ENCODE results near the gene MRPL55. TPM values are rescaled to one million over a fixed set of nuclear protein-coding genes. Genes with fewer than 3 reads are reported as not detected.
A peak's percentile ranks its signal among the peaks of the same experiment; 100 is the strongest.

Gene MRPL55
- total RNA-seq, 1 experiment from 2014 or later = 343 TPM

- no peaks in the 10 kb centered on the region for H3F3A ChIP-seq (ENCODE audit: low read length, unreplicated experiment)
- TF ChIP-seq, protein P1, sequence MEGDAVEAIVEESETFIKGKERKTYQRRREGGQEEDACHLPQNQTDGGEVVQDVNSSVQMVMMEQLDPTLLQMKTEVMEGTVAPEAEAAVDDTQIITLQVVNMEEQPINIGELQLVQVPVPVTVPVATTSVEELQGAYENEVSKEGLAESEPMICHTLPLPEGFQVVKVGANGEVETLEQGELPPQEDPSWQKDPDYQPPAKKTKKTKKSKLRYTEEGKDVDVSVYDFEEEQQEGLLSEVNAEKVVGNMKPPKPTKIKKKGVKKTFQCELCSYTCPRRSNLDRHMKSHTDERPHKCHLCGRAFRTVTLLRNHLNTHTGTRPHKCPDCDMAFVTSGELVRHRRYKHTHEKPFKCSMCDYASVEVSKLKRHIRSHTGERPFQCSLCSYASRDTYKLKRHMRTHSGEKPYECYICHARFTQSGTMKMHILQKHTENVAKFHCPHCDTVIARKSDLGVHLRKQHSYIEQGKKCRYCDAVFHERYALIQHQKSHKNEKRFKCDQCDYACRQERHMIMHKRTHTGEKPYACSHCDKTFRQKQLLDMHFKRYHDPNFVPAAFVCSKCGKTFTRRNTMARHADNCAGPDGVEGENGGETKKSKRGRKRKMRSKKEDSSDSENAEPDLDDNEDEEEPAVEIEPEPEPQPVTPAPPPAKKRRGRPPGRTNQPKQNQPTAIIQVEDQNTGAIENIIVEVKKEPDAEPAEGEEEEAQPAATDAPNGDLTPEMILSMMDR (conservative IDR thresholded peaks at IDR 0.05; ENCODE audit: low read depth, low read length) = no peak
- no peak for TF ChIP-seq EZH2phosphoT487 (IDR thresholded peaks at IDR 0.05; ENCODE audit: borderline replicate concordance, low read length)
- H3K9me2 ChIP-seq (replicated peaks; ENCODE audit: low read length) = no peaks in the 10 kb centered on the region
- H3K27ac ChIP-seq (ENCODE audit: low read length) = no peak overlapping the region
- POLR2A ChIA-PET (ENCODE audit: unreplicated experiment) = no interaction called here
- peaks cover 28% of the 10 kb centered on the region for H3K4me1 ChIP-seq (ENCODE audit: insufficient read depth, low read length)
- H3K36me3 ChIP-seq (ENCODE audit: low read depth, low read length) = peaks cover 17% of the 10 kb centered on the region; the same call in 1 of the 2 replicates
- H2AFZ ChIP-seq (ENCODE audit: low read length) = no peak overlapping the region
- peak overlapping the region; percentile 86 for H3K4me2 ChIP-seq (ENCODE audit: low read length)
- no peaks in the 10 kb centered on the region for H3K9me3 ChIP-seq (ENCODE audit: low read length)
- BruUV-seq (replicated peaks) = no TSS peak
- H3K27me3 ChIP-seq (ENCODE audit: low read length) = no peaks in the 10 kb centered on the region
- peak overlapping the region; percentile 91 for H3K9ac ChIP-seq (ENCODE audit: low read length)
- DNase-seq (no peak), ATAC-seq (no peak)
- CTCF ChIA-PET = interaction anchor here (0.6 kb wide), 1 partner anchor 109 kb away, joined by 7 read pairs; no protein-coding TSS in a partner anchor
- H3K79me2 ChIP-seq (ENCODE audit: low read length) = peaks cover 30% of the 10 kb centered on the region
- peak overlapping the region; percentile 87 for H3K4me3 ChIP-seq (ENCODE audit: low read length)
- H4K20me1 ChIP-seq (ENCODE audit: low read length) = no peaks in the 10 kb centered on the region
- intact Hi-C loops (cut with micrococcal nuclease) = loop anchor here (2.0 to 10.0 kb wide), 2 partner anchors 59 to 543 kb away; partner anchors contain the start of gene ZNF678
Observed at GRCh38 chr1:228108055-228108690, 926 bp downstream of the MRPL55 start.

DNA sequence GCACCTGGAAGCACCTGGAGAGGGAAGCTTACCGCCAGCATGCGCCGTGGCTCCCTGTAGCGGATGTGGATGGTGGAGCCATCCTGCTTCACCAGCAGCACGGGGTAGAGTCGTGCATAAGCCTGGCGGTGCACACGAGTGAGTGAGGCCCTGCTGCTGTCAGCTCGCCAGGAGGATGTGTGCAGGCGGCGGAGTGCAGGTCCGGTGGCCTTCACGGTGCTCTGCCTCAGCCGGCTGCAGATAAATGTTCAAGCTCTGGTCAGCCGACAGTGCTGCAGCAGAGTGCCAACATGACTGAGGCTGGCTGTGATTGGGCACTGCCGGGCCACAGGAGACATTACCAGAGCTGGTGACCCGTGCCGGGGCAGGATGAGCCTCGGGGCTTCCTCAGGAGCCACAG, 1.5 kb downstream of the MRPL55 start:
- Histone ChIP-seq H2AFZ (ENCODE audit: low read length) (no peak overlapping the region), H3K4me3 (ENCODE audit: low read length) (peak overlapping the region; percentile 87), H3F3A (ENCODE audit: low read length, unreplicated experiment) (no peaks in the 10 kb centered on the region), H3K36me3 (ENCODE audit: low read depth, low read length) (peaks cover 17% of the 10 kb centered on the region; the same call in 1 of the 2 replicates), H3K9me3 (ENCODE audit: low read length) (no peaks in the 10 kb centered on the region), H3K4me1 (ENCODE audit: insufficient read depth, low read length) (peaks cover 28% of the 10 kb centered on the region), H3K79me2 (ENCODE audit: low read length) (peaks cover 30% of the 10 kb centered on the region), H3K9ac (ENCODE audit: low read length) (peak overlapping the region; percentile 91), H4K20me1 (ENCODE audit: low read length) (no peaks in the 10 kb centered on the region), H3K4me2 (ENCODE audit: low read length) (peak overlapping the region; percentile 86), H3K27ac (ENCODE audit: low read length) (no peak overlapping the region), H3K9me2 (replicated peaks; ENCODE audit: low read length) (no peaks in the 10 kb centered on the region), H3K27me3 (ENCODE audit: low read length) (no peaks in the 10 kb centered on the region)
- CTCF ChIA-PET = interaction anchor here (0.6 kb wide), 1 partner anchor 108 kb away, joined by 7 read pairs; no protein-coding TSS in a partner anchor
- TF ChIP-seq EZH2phosphoT487 (IDR thresholded peaks at IDR 0.05; ENCODE audit: borderline replicate concordance, low read length) = no peak
- TF ChIP-seq EZH2 (IDR thresholded peaks at IDR 0.05; ENCODE audit: low read length, unreplicated experiment) = no peak
- TF ChIP-seq, protein P1 (conservative IDR thresholded peaks at IDR 0.05; ENCODE audit: low read depth, low read length) = no peak
- no peak for ATAC-seq
- POLR2A ChIA-PET (ENCODE audit: unreplicated experiment) = no interaction called here
- intact Hi-C loops (cut with micrococcal nuclease) = loop anchor here (2.0 to 10.0 kb wide), 2 partner anchors 59 to 543 kb away; partner anchors contain the start of gene ZNF678
- BruUV-seq (replicated peaks) = no TSS peak
- no peak for DNase-seq

DNA sequence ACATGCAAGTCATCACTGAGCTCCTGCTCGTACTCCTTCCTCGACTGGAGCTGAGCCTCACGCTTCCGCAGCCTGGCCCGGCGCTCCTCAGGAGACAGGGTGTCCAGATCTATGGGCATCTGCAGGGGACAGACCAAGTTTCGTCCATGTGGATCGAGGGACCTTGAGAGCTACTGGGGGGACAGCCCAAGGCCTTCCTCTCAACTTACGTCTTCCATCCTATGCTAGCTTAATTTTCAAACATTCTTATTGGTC, 2.4 kb downstream of the MRPL55 start:
- Histone ChIP-seq H3K4me3 (ENCODE audit: low read length) (no peak overlapping the region), H3K27me3 (ENCODE audit: low read length) (no peaks in the 10 kb centered on the region), H3K9ac (ENCODE audit: low read length) (no peak overlapping the region), H2AFZ (ENCODE audit: low read length) (no peak overlapping the region), H3K9me2 (replicated peaks; ENCODE audit: low read length) (no peaks in the 10 kb centered on the region), H3K4me2 (ENCODE audit: low read length) (no peak overlapping the region), H3F3A (ENCODE audit: low read length, unreplicated experiment) (no peaks in the 10 kb centered on the region), H3K27ac (ENCODE audit: low read length) (no peak overlapping the region), H3K36me3 (ENCODE audit: low read depth, low read length) (peaks cover 17% of the 10 kb centered on the region; the same call in 1 of the 2 replicates), H3K9me3 (ENCODE audit: low read length) (no peaks in the 10 kb centered on the region), H3K79me2 (ENCODE audit: low read length) (peaks cover 38% of the 10 kb centered on the region), H4K20me1 (ENCODE audit: low read length) (no peaks in the 10 kb centered on the region), H3K4me1 (ENCODE audit: insufficient read depth, low read length) (peaks cover 31% of the 10 kb centered on the region)
- ChIA-PET CTCF (no interaction called here), POLR2A (ENCODE audit: unreplicated experiment) (no interaction called here)
- no peak for TF ChIP-seq EZH2 (IDR thresholded peaks at IDR 0.05; ENCODE audit: low read length, unreplicated experiment)
- TF ChIP-seq, protein P1 (conservative IDR thresholded peaks at IDR 0.05; ENCODE audit: low read depth, low read length) = no peak
- no TSS peak for BruUV-seq (replicated peaks)
- no peak for ATAC-seq
- DNase-seq = no peak
- intact Hi-C loops (cut with micrococcal nuclease) = loop anchor here (10.0 kb wide), 1 partner anchor 542 kb away; the partner anchor contains the start of gene ZNF678
